ENCODE data around the gene MRPS2. TPM values are rescaled to one million over a fixed set of nuclear protein-coding genes. Genes with fewer than 3 reads are reported as not detected.
A peak's percentile ranks its signal among the peaks of the same experiment; 100 is the strongest.

MRPS2 gene
- polyA plus RNA-seq, 2 of the 4 experiments (the other 2 are of a cell fraction), result 66.9 to 90.1 TPM

DNA sequence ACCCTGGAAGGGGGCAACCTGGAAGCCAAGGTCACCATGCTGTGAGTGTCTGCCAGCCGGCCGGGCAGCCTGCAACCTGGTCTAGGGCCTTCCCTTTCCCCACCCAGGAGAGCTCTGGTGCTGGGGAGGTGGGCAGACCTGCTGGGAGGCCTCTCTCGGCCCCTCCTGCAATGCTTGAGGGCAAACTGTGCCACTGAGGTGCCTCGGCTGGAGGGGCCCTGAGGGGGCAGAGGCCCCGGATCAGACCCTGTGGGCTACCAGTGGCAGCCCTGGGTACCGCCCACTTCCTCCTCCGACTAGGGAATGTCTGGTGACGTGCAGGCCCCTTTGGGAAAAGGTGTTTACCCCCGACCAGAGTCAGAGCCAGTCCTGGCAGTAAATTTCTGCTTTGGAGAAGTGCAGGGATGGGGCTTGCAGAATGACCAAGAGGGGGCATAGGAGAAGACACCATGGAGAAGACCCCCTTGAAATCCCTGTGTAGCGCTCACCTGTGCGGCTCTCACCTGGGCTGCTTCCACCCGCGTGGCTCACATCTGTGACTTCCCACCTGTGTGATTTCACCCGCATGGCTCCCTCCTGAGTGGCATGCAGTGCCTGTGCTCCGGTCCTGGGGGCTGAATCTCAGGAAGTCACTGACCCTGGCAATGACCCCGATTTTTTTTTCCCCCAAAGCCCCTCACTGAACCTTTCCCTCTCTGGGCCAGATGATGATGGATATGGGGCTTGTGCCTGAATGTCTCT is 21.8 kb downstream of the MRPS2 start:
- ChIA-PET POLR2A (no interaction called here), CTCF (no interaction called here)
- ATAC-seq (no peak), DNase-seq (ENCODE audit: low read depth in 1 of 2, low spot score in 1 of 2) (no peak), FAIRE-seq (no peak)
- no peak for TF ChIP-seq RCOR1 (IDR thresholded peaks at IDR 0.05; ENCODE audit: low read depth, low read length)
- TF ChIP-seq JUN (IDR thresholded peaks at IDR 0.05), result no peak
- TF ChIP-seq, protein P1, sequence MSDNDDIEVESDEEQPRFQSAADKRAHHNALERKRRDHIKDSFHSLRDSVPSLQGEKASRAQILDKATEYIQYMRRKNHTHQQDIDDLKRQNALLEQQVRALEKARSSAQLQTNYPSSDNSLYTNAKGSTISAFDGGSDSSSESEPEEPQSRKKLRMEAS (IDR thresholded peaks at IDR 0.05), result no peak
- TF ChIP-seq RAD21 (conservative IDR thresholded peaks at IDR 0.05 in 1 of 2, IDR thresholded peaks at IDR 0.05 in 1 of 2), result no peak
- no peak for TF ChIP-seq RARB (CRISPR knock-in tag; IDR thresholded peaks at IDR 0.05)
- no peak for TF ChIP-seq TP53 (CRISPR knock-in tag; IDR thresholded peaks at IDR 0.05)
- H3K27ac ChIP-seq, result no peak overlapping the region
- 71% methylated on average over 8 of the region's 16 CpGs for WGBS (ENCODE audit: missing lambda C conversion rate)
- no peak overlapping the region for H3K4me3 ChIP-seq
- peaks cover 10% of the 10 kb centered on the region; the same call in 1 of the 3 replicates for H3K4me1 ChIP-seq
- H3K9me3 ChIP-seq, result no peaks in the 10 kb centered on the region
- no peak overlapping the region for H3K4me2 ChIP-seq

DNA sequence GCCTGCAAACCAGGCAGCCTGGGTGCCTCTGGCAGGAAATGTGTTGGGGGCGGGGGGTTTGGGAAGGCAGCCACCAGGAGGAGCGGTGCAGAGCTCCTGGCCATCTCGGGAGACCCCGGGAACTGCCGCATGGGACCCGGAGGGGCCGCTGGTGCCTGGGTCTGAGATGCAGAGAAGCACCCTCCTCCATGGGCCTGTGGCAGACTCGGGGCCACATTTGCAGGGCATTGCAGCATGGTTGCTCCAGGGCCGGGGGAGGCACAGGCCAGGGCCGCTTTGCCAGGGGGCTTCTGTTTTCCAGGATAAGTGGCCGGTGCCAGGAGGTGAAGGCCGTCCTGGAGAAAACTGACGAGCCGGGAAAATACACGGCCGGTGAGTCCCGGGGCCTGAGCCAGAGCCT is 22.4 kb downstream of the MRPS2 start:
- no peak for DNase-seq (ENCODE audit: low read depth in 1 of 2, low spot score in 1 of 2)
- Histone ChIP-seq H3K4me2 (no peak overlapping the region), H3K27ac (no peak overlapping the region), H3K4me1 (peaks cover 10% of the 10 kb centered on the region; the same call in 1 of the 3 replicates), H3K4me3 (no peak overlapping the region), H3K9me3 (no peaks in the 10 kb centered on the region)
- ChIA-PET CTCF (interaction anchor here (1.2 kb wide), 1 partner anchor 18 kb away, joined by 5 read pairs; no protein-coding TSS in a partner anchor), POLR2A (no interaction called here)
- 77% methylated on average over 10 of the region's 17 CpGs for WGBS (ENCODE audit: missing lambda C conversion rate)
- no peak for FAIRE-seq
- no peak for TF ChIP-seq RARB (CRISPR knock-in tag; IDR thresholded peaks at IDR 0.05)
- ATAC-seq, result no peak

DNA sequence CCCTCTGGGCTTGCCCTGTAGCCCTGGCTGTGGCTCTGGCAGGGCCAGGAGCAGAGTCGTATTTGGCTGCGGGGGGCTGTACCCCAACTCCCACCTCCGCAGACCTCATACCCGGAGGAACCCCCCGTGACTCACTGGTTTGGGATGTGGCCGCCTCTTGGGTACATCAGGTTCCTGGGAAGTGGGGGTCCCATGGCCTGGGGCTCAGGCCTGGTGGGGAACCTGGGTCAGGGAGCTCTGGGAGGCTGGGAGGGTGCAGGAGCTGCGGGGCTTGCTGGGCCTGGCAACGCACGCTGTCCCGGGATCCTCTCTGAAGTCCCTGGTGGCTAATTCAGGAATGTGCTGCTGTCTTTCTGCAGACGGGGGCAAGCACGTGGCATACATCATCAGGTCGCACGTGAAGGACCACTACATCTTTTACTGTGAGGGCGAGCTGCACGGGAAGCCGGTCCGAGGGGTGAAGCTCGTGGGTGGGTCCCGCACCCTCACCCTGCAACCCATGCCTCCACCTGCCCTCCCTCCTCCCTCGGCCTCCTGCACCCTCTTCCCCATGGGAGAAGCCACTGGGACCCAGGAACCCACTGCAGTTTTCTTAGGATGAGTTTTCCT is 23.1 kb downstream of the MRPS2 start:
- H3K27ac ChIP-seq, result no peak overlapping the region
- POLR2A ChIA-PET, result no interaction called here
- no peak overlapping the region for H3K4me2 ChIP-seq
- WGBS (ENCODE audit: missing lambda C conversion rate), result 72% methylated on average over 10 of the region's 21 CpGs
- peaks cover 10% of the 10 kb centered on the region; the same call in 1 of the 3 replicates for H3K4me1 ChIP-seq
- FAIRE-seq (no peak), DNase-seq (ENCODE audit: low read depth in 1 of 2, low spot score in 1 of 2) (no peak), ATAC-seq (peak in 1 of 2 experiments; percentile 25; a peak in 1 of 6 replicates)
- CTCF ChIA-PET, result interaction anchor here (1.2 kb wide), 1 partner anchor 19 kb away, joined by 5 read pairs; no protein-coding TSS in a partner anchor
- no peaks in the 10 kb centered on the region for H3K9me3 ChIP-seq
- no peak overlapping the region for H3K4me3 ChIP-seq
- no peak for TF ChIP-seq FOSL2 (IDR thresholded peaks at IDR 0.05)
- TF ChIP-seq FOSL2 (CRISPR knock-in tag; IDR thresholded peaks at IDR 0.05), result no peak
- TF ChIP-seq JUNB (IDR thresholded peaks at IDR 0.05), result no peak
- TF ChIP-seq, protein P2, sequence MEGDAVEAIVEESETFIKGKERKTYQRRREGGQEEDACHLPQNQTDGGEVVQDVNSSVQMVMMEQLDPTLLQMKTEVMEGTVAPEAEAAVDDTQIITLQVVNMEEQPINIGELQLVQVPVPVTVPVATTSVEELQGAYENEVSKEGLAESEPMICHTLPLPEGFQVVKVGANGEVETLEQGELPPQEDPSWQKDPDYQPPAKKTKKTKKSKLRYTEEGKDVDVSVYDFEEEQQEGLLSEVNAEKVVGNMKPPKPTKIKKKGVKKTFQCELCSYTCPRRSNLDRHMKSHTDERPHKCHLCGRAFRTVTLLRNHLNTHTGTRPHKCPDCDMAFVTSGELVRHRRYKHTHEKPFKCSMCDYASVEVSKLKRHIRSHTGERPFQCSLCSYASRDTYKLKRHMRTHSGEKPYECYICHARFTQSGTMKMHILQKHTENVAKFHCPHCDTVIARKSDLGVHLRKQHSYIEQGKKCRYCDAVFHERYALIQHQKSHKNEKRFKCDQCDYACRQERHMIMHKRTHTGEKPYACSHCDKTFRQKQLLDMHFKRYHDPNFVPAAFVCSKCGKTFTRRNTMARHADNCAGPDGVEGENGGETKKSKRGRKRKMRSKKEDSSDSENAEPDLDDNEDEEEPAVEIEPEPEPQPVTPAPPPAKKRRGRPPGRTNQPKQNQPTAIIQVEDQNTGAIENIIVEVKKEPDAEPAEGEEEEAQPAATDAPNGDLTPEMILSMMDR (IDR thresholded peaks at IDR 0.05), result no peak
- TF ChIP-seq, protein P3, sequence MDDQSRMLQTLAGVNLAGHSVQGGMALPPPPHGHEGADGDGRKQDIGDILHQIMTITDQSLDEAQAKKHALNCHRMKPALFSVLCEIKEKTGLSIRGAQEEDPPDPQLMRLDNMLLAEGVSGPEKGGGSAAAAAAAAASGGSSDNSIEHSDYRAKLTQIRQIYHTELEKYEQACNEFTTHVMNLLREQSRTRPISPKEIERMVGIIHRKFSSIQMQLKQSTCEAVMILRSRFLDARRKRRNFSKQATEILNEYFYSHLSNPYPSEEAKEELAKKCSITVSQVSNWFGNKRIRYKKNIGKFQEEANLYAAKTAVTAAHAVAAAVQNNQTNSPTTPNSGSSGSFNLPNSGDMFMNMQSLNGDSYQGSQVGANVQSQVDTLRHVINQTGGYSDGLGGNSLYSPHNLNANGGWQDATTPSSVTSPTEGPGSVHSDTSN (IDR thresholded peaks at IDR 0.05), result no peak
- TF ChIP-seq, protein P4, sequence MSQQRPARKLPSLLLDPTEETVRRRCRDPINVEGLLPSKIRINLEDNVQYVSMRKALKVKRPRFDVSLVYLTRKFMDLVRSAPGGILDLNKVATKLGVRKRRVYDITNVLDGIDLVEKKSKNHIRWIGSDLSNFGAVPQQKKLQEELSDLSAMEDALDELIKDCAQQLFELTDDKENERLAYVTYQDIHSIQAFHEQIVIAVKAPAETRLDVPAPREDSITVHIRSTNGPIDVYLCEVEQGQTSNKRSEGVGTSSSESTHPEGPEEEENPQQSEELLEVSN (IDR thresholded peaks at IDR 0.05; ENCODE audit: borderline replicate concordance, low read depth), result no peak
- no peak for TF ChIP-seq ESRRA (IDR thresholded peaks at IDR 0.05; ENCODE audit: borderline replicate concordance, low read length)
- TF ChIP-seq CHD4 (IDR thresholded peaks at IDR 0.05; ENCODE audit: borderline replicate concordance), result no peak
- no peak for TF ChIP-seq KDM5A (IDR thresholded peaks at IDR 0.05)
- no peak for TF ChIP-seq MAFK (IDR thresholded peaks at IDR 0.05; ENCODE audit: partially characterized antibody)
- TF ChIP-seq ZFP36 (IDR thresholded peaks at IDR 0.05; ENCODE audit: borderline replicate concordance, partially characterized antibody), result no peak
- TF ChIP-seq RCOR1 (IDR thresholded peaks at IDR 0.05; ENCODE audit: low read depth, low read length), result no peak
- no peak for TF ChIP-seq HOXB13 (CRISPR knock-in tag; IDR thresholded peaks at IDR 0.05; ENCODE audit: low read depth)
- TF ChIP-seq, protein P5, sequence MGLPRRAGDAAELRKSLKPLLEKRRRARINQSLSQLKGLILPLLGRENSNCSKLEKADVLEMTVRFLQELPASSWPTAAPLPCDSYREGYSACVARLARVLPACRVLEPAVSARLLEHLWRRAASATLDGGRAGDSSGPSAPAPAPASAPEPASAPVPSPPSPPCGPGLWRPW (IDR thresholded peaks at IDR 0.05), result no peak
- TF ChIP-seq, protein P6, sequence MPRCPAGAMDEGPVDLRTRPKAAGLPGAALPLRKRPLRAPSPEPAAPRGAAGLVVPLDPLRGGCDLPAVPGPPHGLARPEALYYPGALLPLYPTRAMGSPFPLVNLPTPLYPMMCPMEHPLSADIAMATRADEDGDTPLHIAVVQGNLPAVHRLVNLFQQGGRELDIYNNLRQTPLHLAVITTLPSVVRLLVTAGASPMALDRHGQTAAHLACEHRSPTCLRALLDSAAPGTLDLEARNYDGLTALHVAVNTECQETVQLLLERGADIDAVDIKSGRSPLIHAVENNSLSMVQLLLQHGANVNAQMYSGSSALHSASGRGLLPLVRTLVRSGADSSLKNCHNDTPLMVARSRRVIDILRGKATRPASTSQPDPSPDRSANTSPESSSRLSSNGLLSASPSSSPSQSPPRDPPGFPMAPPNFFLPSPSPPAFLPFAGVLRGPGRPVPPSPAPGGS (IDR thresholded peaks at IDR 0.05), result no peak
- TF ChIP-seq HEYL (CRISPR knock-in tag; IDR thresholded peaks at IDR 0.05), result no peak
- TF ChIP-seq BHLHE40 (IDR thresholded peaks at IDR 0.05; ENCODE audit: low read depth, low read length), result no peak
- no peak for TF ChIP-seq CBX2 (IDR thresholded peaks at IDR 0.05; ENCODE audit: borderline replicate concordance, low read depth)

Measured in A549 (cell line).